NOMO-1 treated with dmso at 0.1 percent for 144 hours (cell line): ENCODE measurements around the gene CDKL5.
"Not testable (repeated sequence)": the region's sequence is repeated elsewhere in the genome, so short reads cannot be mapped to it uniquely, and the experiment has no call there.

Source experiments
- DNase-seq: peaks from one replicate; lab custom pipeline; 2025; ENCODE audit not compliant: unreplicated experiment; lab: John Stamatoyannopoulos, UW

Gene CDKL5

GRCh38 chrX:18573556-18573955 lies 148.1 kb downstream of the CDKL5 start:
- DNase-seq, result no peak

DNA sequence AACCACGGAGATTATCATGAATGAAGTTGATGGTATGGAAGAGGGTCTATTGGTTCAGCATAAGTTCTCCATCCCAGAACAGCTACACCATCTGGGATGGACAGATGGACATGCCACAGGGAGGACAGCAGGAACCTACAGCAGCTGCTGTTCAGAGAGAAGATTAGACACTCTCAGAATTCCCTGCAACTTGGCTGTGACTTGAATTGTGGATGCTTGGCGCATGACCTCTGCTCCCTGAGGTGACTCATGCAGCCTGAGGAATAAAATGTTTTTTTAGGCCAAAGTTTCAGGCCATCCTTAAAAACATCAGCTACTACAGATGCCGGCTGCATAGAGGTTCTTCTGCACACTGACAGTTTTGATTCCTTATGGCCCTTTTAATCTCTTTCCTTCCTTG lies 149.2 kb downstream of the CDKL5 start:
- no peak for DNase-seq

- no peak for DNase-seq
Measured at GRCh38 chrX:18575744-18576143, 150.3 kb downstream of the CDKL5 start.

DNA sequence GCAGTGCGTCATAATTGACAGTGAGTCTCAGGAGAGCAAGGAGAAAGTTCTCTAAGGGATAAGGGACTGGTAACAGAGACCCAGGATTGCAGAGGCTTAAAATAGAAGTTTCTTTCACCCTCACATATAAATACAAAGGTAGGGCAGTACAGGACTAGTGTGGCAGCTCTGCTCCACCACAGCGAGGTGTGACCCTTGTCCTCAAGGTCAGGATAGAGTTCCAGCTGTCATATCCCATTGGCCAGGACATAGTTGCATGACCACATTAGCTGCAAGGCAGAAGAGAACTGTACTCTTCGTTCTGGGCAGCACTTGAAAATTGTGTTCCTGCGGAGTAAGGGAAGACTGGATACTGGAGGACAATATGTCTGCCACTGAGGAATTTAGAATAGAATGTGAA lies 152.0 kb downstream of the CDKL5 start:
- DNase-seq, result no peak

GRCh38 chrX:18578546-18578945 lies 153.1 kb downstream of the CDKL5 start:
- DNase-seq, result no peak

DNA sequence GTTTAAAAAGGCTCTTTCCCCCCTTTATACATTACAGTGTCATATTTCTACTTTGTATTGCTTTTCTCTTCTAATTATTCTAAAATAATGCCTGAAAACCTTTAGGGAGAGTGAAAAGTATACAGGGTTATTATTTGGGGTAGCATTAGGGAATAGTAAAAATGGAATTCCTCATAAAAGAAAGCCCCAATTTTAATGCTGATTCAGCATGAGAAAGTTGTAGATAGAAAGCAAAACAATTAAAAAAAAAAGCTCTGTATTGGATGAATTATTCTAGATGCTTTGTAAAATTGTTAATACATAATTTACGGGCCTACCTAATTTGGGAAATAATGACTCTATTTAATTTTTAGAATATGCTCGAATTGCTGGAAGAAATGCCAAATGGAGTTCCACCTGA lies 154.1 kb downstream of the CDKL5 start:
- DNase-seq, result no peak

DNA sequence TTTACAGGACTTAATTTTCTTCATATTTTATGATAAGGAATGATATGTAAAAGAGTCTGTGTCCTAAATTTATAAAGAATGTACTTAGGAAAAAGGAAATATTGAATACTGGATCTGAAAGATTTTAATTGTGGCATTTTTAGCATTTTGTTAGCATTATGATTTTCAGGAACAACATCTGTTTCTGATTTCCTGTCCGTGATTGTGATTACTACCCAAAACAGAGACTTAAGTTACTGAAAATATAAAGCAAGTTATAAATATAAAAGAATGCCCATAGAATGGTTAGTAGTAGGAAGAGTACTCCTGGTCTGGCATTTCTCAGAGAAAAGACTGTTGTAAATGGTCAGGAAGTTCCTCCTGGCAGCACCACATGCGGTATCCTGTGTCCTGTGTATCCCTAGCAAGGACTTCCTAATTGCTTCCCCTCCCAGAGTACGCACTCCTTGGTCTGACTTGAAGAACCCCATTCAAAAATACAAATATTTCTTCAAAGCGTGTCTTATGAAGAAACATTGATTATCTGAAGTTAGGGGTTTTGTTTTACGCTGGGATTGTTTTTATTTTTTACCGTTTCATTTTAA lies 157.6 kb downstream of the CDKL5 start:
- no peak for DNase-seq

- DNase-seq, result not testable (repeated sequence)
Measured at GRCh38 chrX:18589292-18589691, 163.9 kb downstream of the CDKL5 start.

DNA sequence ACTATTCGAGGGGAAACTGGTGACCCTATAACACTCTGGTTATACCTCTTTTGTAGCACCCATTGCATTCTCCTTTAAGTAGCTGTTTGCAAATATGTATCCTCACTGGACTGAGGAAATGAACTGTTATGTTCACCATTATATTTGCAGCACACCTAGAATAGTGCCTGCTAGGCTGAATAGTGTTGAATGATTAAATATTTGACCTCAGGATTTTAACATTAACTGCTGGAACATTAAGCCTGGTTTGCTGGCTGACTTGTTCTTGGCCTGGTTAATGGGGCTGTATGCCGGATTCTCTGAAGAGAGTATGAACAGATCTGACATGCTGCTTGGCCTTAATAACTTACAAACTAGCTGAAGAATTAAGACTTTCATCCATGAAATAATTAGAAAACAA lies 166.4 kb downstream of the CDKL5 start:
- DNase-seq, result no peak

GRCh38 chrX:18594079-18594478 lies 168.7 kb downstream of the CDKL5 start:
- DNase-seq, result no peak

DNA sequence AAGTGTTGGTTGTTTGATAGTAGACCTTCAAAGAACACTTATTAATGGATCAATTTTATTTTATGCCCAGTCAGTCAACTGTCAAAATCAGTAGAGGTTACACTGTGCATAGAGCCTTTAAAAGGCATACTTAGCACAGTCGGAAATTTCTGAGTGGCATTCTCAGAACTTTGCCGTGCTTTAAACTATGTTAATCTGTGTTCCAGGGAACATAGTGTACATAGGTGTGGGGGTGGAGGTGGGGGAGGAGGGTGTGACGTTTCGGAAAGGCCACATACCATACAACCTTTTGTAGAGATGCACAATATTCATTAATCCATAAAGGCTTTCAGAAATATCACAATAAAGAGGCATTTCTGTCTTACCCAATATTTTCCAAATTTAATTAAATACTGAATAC lies 170.7 kb downstream of the CDKL5 start:
- no peak for DNase-seq

GRCh38 chrX:18598413-18598812 lies 173.0 kb downstream of the CDKL5 start:
- no peak for DNase-seq

GRCh38 chrX:18607966-18608365 lies 182.6 kb downstream of the CDKL5 start:
- no peak for DNase-seq

DNA sequence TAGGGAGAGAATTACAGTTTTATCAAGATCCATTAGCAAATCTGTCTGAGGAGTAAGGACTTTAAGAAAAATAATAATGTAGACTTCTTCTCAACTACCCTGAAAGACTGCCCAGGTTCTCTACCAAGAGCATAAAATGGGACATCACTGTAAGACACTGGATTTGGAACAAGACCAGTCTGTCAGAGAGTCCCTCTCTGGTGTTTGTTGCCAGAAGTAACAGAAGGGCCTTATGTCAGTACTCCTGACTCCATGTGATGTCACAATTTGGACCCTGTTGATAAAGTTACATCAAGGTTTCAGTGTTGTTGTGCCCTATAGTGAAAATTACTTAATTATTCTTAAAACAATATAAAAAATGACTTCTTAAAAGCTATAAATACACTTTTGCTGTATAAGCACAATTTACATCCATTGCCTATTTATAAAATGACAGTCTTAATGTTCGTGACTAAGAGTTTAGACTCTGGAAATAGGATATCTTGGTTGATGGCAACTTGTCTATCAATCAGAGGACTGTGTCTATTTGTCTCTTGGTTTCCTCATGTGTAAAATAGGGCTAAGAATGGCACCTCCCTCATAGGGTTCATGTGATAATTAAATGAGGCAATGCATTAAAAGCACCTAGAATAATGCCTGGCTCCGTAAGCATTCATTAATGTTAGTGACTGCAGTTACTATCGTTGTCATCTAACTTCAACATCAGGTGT lies 188.7 kb downstream of the CDKL5 start:
- DNase-seq, result no peak

GRCh38 chrX:18616688-18617406 lies 191.4 kb downstream of the CDKL5 start:
- DNase-seq, result no peak

GRCh38 chrX:18617407-18617750 lies 192.0 kb downstream of the CDKL5 start:
- no peak for DNase-seq

- no peak for DNase-seq
Measured at GRCh38 chrX:18619288-18619687, 193.9 kb downstream of the CDKL5 start.

GRCh38 chrX:18620349-18620748 lies 194.9 kb downstream of the CDKL5 start:
- no peak for DNase-seq

DNA sequence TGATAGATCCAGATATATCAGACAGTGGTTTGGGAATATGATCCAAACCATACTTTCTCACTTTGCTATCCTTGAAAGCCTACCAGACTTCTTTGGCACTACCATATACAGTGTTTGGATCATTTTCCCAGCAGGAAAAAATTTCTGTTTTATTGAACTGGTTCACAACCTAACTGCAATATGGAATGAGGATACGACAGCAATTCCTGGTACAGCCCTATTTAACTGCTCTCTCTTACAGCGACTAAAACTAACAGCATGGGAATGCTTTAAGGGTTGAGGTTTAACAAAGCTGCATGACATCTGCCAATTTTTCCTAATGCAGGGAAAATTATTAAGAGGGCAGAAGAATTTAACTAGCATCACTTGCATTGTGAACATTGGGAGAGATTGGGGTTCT lies 199.2 kb downstream of the CDKL5 start:
- no peak for DNase-seq

DNA sequence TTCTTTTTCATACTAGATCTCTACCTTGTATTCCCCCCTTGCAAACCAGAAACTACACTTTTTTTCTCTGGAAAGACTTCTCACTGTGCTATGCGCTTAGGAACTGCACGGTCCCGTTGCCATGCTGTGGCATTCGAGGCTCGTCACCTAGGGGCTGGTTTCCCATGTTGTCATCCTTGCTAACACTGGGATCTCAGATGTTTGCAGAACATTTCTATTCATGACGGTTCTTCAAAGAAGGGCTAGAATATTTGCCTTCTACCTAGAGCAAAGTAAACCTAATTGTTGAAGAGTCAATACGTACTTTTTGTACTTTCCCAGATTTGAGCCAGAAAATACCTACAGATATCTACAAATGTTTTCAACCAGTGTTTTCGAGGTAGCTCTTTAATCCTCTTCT lies 205.5 kb downstream of the CDKL5 start:
- DNase-seq, result no peak

DNA sequence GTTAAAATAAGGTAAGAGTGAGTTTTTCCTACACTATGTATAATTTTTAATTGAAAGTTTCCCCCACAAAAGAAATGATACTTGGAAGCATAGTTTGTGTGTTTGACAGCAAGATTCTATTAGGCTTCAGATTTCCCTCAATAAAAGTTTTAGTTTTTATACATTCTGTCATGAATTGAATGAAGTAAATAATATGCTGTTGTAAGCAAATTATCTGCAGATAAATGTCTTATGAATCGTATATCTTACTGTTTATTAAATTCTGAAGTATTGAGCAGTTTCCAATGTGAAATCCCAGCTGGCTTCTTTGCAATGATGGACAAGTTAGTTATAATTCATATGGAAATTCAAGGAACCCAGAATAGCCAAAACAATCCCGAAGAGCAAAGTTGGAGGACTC lies 213.0 kb downstream of the CDKL5 start:
- DNase-seq, result no peak

DNA sequence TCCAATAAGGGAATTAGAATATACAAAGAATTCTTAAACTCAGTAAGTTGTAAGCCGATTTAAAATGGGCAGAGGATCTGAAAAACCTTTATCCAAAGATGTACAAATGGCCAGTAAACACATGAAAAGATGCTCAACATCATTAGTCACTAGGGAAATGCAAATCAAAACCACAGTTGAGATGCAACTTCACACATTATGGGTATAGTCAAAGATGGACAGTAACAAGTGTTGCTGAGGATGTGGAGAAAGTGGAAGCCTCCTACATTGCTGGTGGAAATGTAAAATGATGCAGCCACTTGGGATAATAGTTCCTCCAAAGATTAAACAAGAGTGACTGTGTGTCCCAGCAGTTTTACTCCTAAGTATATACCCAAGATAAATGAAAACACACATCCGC lies 213.9 kb downstream of the CDKL5 start:
- no peak for DNase-seq

GRCh38 chrX:18640686-18641085 lies 215.3 kb downstream of the CDKL5 start:
- DNase-seq, result no peak
